Activated T-cell treated with anti-CD3 and anti-CD28 coated beads for 48 hours (primary cell): ENCODE measurements around the gene COTL1.
"Not testable (repeated sequence)": the region's sequence is repeated elsewhere in the genome, so short reads cannot be mapped to it uniquely, and the experiment has no call there.

Experiments
- DNase-seq: peaks from one replicate; pipeline ENCODE4 v3.0.0-alpha.2; 2020; ENCODE audit warnings: low read depth

The COTL1 gene

GRCh38 chr16:84569382-84569987 is 48.4 kb downstream of the COTL1 start:
- DNase-seq, result no peak

- DNase-seq, result no peak
Observed at GRCh38 chr16:84568066-84568465, 49.8 kb downstream of the COTL1 start.

- DNase-seq, result no peak
Observed at GRCh38 chr16:84567286-84567962, 50.5 kb downstream of the COTL1 start.

- DNase-seq, result no peak
Observed at GRCh38 chr16:84566545-84567257, 51.2 kb downstream of the COTL1 start.

GRCh38 chr16:84565669-84566495 is 52.0 kb downstream of the COTL1 start:
- DNase-seq, result no peak

GRCh38 chr16:84563786-84564420 is 54.0 kb downstream of the COTL1 start:
- DNase-seq, result no peak

- DNase-seq, result no peak
Observed at GRCh38 chr16:84563064-84563715, 54.7 kb downstream of the COTL1 start.

- DNase-seq, result no peak
Observed at GRCh38 chr16:84562174-84562815, 55.6 kb downstream of the COTL1 start.

GRCh38 chr16:84561291-84561690 is 56.6 kb downstream of the COTL1 start:
- no peak for DNase-seq

GRCh38 chr16:84560269-84560668 is 57.6 kb downstream of the COTL1 start:
- DNase-seq, result no peak

GRCh38 chr16:84559311-84559932 is 58.5 kb downstream of the COTL1 start:
- DNase-seq, result no peak

GRCh38 chr16:84558850-84559249 is 59.0 kb downstream of the COTL1 start:
- DNase-seq, result not testable (repeated sequence)

GRCh38 chr16:84557504-84557903 is 60.4 kb downstream of the COTL1 start:
- DNase-seq, result no peak

- no peak for DNase-seq
Observed at GRCh38 chr16:84557059-84557458, 60.8 kb downstream of the COTL1 start.

GRCh38 chr16:84555418-84556196 is 62.3 kb downstream of the COTL1 start:
- DNase-seq, result no peak

- no peak for DNase-seq
Observed at GRCh38 chr16:84554627-84555328, 63.1 kb downstream of the COTL1 start.

- no peak for DNase-seq
Observed at GRCh38 chr16:84553873-84554399, 63.9 kb downstream of the COTL1 start.

- no peak for DNase-seq
Observed at GRCh38 chr16:84552135-84552534, 65.7 kb downstream of the COTL1 start.

- DNase-seq, result no peak
Observed at GRCh38 chr16:84550096-84550495, 67.8 kb downstream of the COTL1 start.
